OCI-LY7 (cell line): Measurements from ENCODE around the gene LEO1. TPM values are rescaled to one million over a fixed set of nuclear protein-coding genes. Genes with fewer than 3 reads are reported as not detected.

ENCODE experiments used
- BruUV-seq: library from RNA; stranded (reverse); fragments of 400-500 nt; replicated peaks from 2 replicates; lab custom pipeline; 2021; lab: Mats Ljungman, UMichigan
- CTCF ChIA-PET: fragments of 300-600 bp; sonication (Branson Sonifier 250); formaldehyde crosslinking; loops from one replicate; lab custom pipeline; 2022; ENCODE audit warnings: antibody characterized with exemption; ENCODE audit not compliant: unreplicated experiment; lab: Charles Lee
- POLR2A ChIA-PET: fragments of 300-600 bp; sonication (Branson Sonifier 250); formaldehyde crosslinking; loops from one replicate; lab custom pipeline; 2022; ENCODE audit warnings: antibody characterized with exemption; lab: Charles Lee
- DNase-seq: peaks from one replicate; pipeline ENCODE4 v3.0.0-alpha.2; 2015; ENCODE audit warnings: low spot score
- H2AFZ ChIP-seq: fragments of 200-600 bp; sonication (generic), shearing (Covaris generic); 2 replicates; pipeline ENCODE4 v1.6.1; 2014; ENCODE audit warnings: mild to moderate bottlenecking, antibody characterized with exemption, low read length, moderate library complexity
- H3K27ac ChIP-seq: fragments of 200-600 bp; sonication (generic); 2 replicates; pipeline ENCODE4 v1.5.1; 2014; ENCODE audit warnings: mixed run types, low read depth, mild to moderate bottlenecking, moderate library complexity, low read length, inconsistent platforms; ENCODE audit not compliant: poor library complexity, severe bottlenecking
- H3K36me3 ChIP-seq: fragments of 200-600 bp; sonication (generic); 2 replicates; pipeline ENCODE4 v1.6.1; 2014; ENCODE audit warnings: mild to moderate bottlenecking, antibody characterized with exemption, low read length, moderate library complexity, mixed read lengths; ENCODE audit not compliant: insufficient read depth
- H3K4me1 ChIP-seq: fragments of 200-600 bp; sonication (generic); 2 replicates; pipeline ENCODE4 v1.5.1; 2014; ENCODE audit warnings: mild to moderate bottlenecking, low read length; ENCODE audit not compliant: insufficient read depth, poor library complexity, severe bottlenecking
- H3K4me2 ChIP-seq: fragments of 200-600 bp; sonication (generic); 2 replicates; pipeline ENCODE4 v1.6.1; 2014; ENCODE audit warnings: mild to moderate bottlenecking, low read length
- H3K4me3 ChIP-seq: fragments of 200-600 bp; sonication (generic); 2 replicates; pipeline ENCODE4 v1.5.1; 2014; ENCODE audit warnings: mild to moderate bottlenecking, low read depth, low read length; ENCODE audit not compliant: poor library complexity, severe bottlenecking
- H3K79me2 ChIP-seq: fragments of 200-600 bp; sonication (generic); 2 replicates; pipeline ENCODE4 v1.6.1; 2016; ENCODE audit warnings: low read depth, mild to moderate bottlenecking, low read length, moderate library complexity, mixed read lengths; ENCODE audit not compliant: insufficient read depth
- H3K9me2 ChIP-seq: fragments of 200-600 bp; sonication (generic); 2 replicates; pipeline ENCODE4 v1.6.1; 2016; ENCODE audit warnings: mild to moderate bottlenecking, low read length, mixed read lengths; ENCODE audit not compliant: insufficient read depth
- H3K9me3 ChIP-seq: fragments of 200-600 bp; sonication (generic); 2 replicates; pipeline ENCODE4 v1.6.1; 2014; ENCODE audit warnings: mild to moderate bottlenecking, mixed run types, low read length, mixed read lengths
- H4K20me1 ChIP-seq: fragments of 200-600 bp; sonication (generic); 2 replicates; pipeline ENCODE4 v1.6.1; 2014; ENCODE audit warnings: mild to moderate bottlenecking, antibody characterized with exemption, low read length, moderate library complexity, mixed read lengths; ENCODE audit not compliant: insufficient read depth
- EZH2phosphoT487 ChIP-seq: fragments of 200-600 bp; sonication (generic); IDR thresholded peaks from 2 replicates; pipeline ENCODE4 v1.6.1; 2018; ENCODE audit warnings: low read depth, borderline replicate concordance, mild to moderate bottlenecking, mixed run types, antibody characterized with exemption, low read length, moderate library complexity, mixed read lengths
- intact Hi-C: fragments of 100-400 bp; cut with micrococcal nuclease; formaldehyde crosslinking; loops from one replicate; pipeline ENCODE4 v1.10.0; 2022; ENCODE audit not compliant: unreplicated experiment
- total RNA-seq, 2 experiments: library from RNA; depleted of rRNA in 1 of 2; stranded (reverse); fragments of >200 nt in 1 of 2; shearing (Covaris generic) in 1 of 2; gene quantifications; 2 replicates each; pipeline ENCODE4 v1.2.3, GENCODE V29; 2014 to 2022
- TF ChIP-seq, protein P1 (sequence below): fragments of 200-600 bp; sonication (generic); conservative IDR thresholded peaks from 2 replicates; pipeline ENCODE4 v1.5.1; 2014; ENCODE audit warnings: mild to moderate bottlenecking, antibody characterized with exemption, low read length, moderate library complexity, mixed read lengths

Gene LEO1
- total RNA-seq, 2 experiments from 2014 or later: 22.0 to 34.4 TPM

DNA sequence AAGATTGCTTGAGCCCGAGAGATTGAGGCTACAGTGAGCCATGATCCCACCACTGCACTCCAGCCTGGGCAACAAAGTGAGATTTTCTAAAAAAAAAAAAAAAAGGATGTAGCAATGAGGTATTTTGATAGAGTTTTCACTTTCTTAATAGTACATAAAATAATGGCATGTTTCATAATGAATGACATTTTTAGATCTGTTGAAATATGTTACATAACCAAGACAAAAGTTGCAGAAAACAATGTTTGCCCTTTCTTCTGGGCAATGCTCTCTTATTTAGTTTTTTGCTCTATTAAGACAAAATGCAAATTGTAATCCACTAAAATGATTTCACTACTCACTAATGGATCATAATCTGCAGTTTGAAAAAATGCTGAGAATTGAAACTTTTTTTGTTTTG, 43.0 kb upstream of the LEO1 start:
- H3K4me1 ChIP-seq: peaks cover 21% of the 10 kb centered on the region
- CTCF ChIA-PET: no interaction called here
- no peak overlapping the region for H3K4me2 ChIP-seq
- DNase-seq: no peak
- H2AFZ ChIP-seq: no peak overlapping the region
- POLR2A ChIA-PET: interaction anchor here (0.8 kb wide), 1 partner anchor 11 kb away, joined by 3 read pairs; no protein-coding TSS in a partner anchor
- no peaks in the 10 kb centered on the region for H4K20me1 ChIP-seq
- H3K9me2 ChIP-seq: no peaks in the 10 kb centered on the region
- H3K36me3 ChIP-seq: no peaks in the 10 kb centered on the region
- no peak overlapping the region for H3K27ac ChIP-seq
- TF ChIP-seq EZH2phosphoT487: no peak
- TF ChIP-seq, protein P1, sequence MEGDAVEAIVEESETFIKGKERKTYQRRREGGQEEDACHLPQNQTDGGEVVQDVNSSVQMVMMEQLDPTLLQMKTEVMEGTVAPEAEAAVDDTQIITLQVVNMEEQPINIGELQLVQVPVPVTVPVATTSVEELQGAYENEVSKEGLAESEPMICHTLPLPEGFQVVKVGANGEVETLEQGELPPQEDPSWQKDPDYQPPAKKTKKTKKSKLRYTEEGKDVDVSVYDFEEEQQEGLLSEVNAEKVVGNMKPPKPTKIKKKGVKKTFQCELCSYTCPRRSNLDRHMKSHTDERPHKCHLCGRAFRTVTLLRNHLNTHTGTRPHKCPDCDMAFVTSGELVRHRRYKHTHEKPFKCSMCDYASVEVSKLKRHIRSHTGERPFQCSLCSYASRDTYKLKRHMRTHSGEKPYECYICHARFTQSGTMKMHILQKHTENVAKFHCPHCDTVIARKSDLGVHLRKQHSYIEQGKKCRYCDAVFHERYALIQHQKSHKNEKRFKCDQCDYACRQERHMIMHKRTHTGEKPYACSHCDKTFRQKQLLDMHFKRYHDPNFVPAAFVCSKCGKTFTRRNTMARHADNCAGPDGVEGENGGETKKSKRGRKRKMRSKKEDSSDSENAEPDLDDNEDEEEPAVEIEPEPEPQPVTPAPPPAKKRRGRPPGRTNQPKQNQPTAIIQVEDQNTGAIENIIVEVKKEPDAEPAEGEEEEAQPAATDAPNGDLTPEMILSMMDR: no peak
- intact Hi-C loops: loop anchor here (5.0 kb wide), 1 partner anchor 182 kb away; no protein-coding TSS in a partner anchor
- H3K79me2 ChIP-seq: no peaks in the 10 kb centered on the region; the same call in 1 of the 2 replicates
- BruUV-seq: no TSS peak
- no peak overlapping the region for H3K4me3 ChIP-seq
- no peaks in the 10 kb centered on the region for H3K9me3 ChIP-seq

DNA sequence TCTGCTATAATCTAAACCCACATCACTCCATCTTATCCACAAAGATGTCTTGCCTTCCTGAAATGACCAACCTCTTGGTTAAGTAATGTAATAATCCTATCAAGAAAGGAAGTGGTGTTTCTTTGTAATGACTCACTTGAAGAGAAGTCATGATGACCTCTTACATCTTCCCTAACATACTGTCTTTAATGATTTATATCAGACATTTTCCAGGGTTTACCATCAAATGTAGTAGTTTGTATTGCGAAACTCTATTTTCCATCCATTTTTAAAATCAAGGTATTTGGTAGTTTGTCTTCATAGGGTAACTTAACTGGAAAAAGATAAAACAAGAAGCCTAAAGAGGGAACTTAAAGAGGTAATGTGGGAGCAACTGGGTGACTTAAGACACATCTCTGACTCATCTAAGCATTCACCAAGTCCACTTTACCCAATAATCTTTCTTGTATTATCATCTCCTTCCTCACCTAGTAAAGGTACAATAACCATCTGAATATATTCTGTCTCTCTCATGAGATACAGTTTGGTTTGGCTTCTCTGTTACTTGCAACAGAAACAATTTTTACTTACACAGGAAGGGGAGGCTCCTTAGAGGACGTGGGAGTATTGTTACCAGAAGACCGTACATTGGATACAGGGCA, 41.7 kb upstream of the LEO1 start:
- H3K36me3 ChIP-seq: no peaks in the 10 kb centered on the region
- intact Hi-C loops: no loop called here
- BruUV-seq: no TSS peak
- no peaks in the 10 kb centered on the region for H3K9me3 ChIP-seq
- no peak overlapping the region for H3K4me3 ChIP-seq
- no peaks in the 10 kb centered on the region for H3K9me2 ChIP-seq
- H3K79me2 ChIP-seq: no peaks in the 10 kb centered on the region
- POLR2A ChIA-PET: interaction anchor here (1.0 kb wide), 1 partner anchor 34 kb away, joined by 4 read pairs; no protein-coding TSS in a partner anchor
- CTCF ChIA-PET: no interaction called here
- TF ChIP-seq, protein P1: no peak
- TF ChIP-seq EZH2phosphoT487: no peak
- H2AFZ ChIP-seq: no peak overlapping the region
- peaks cover 29% of the 10 kb centered on the region for H3K4me1 ChIP-seq
- H4K20me1 ChIP-seq: no peaks in the 10 kb centered on the region
- H3K27ac ChIP-seq: no peak overlapping the region
- DNase-seq: no peak
- H3K4me2 ChIP-seq: no peak overlapping the region

- intact Hi-C loops: no loop called here
- Histone ChIP-seq H3K4me2 (no peak overlapping the region), H3K9me2 (no peaks in the 10 kb centered on the region), H3K79me2 (no peaks in the 10 kb centered on the region), H3K4me3 (no peak overlapping the region), H3K27ac (no peak overlapping the region), H3K4me1 (peaks cover 35% of the 10 kb centered on the region), H2AFZ (peak overlapping the region; percentile 34; the same call in 1 of the 2 replicates), H3K36me3 (no peaks in the 10 kb centered on the region), H4K20me1 (no peaks in the 10 kb centered on the region), H3K9me3 (no peaks in the 10 kb centered on the region)
- no TSS peak for BruUV-seq
- TF ChIP-seq, protein P1: no peak
- TF ChIP-seq EZH2phosphoT487: no peak
- CTCF ChIA-PET: no interaction called here
- DNase-seq: no peak
- POLR2A ChIA-PET: interaction anchor here (0.6 to 1.0 kb wide), 2 partner anchors 33 to 42 kb away, joined by 3 to 4 read pairs; no protein-coding TSS in a partner anchor
These were observed 40.6 kb upstream of the LEO1 start for GRCh38 chr15:52012210-52012609.
